Loucy (cell line): ENCODE results near the gene ZFY.

ENCODE experiments used
- CTCF ChIP-seq: fragments of 200-600 bp; sonication (generic); conservative IDR thresholded peaks from 2 replicates; pipeline ENCODE4 v1.5.1; 2014; ENCODE audit warnings: mild to moderate bottlenecking, antibody characterized with exemption, low read length
- EZH2phosphoT487 ChIP-seq: fragments of 200-600 bp; IDR thresholded peaks from 2 replicates; pipeline ENCODE4 v1.6.1; 2018; ENCODE audit warnings: antibody characterized with exemption, mild to moderate bottlenecking, moderate library complexity, borderline replicate concordance

GRCh38 chrY:2962061-2962460 is 26.9 kb downstream of the ZFY start:
- TF ChIP-seq CTCF (no peak), EZH2phosphoT487 (no peak)
